GM06990 (cell line): ENCODE data around the gene COG7.

Experiments used
- DNase-seq: peaks from one replicate; pipeline ENCODE4 v3.0.0-alpha.2; 2011; ENCODE audit not compliant: insufficient read length; ENCODE audit errors: extremely low read depth
- H3K27me3 ChIP-seq: replicated peaks from 2 replicates; pipeline ENCODE4 v1.6.0; 2011; ENCODE audit warnings: low read length; ENCODE audit not compliant: control insufficient read depth, insufficient read depth
- H3K36me3 ChIP-seq: 2 replicates; pipeline ENCODE4 v1.5.1; 2011; ENCODE audit warnings: low read length; ENCODE audit not compliant: control insufficient read depth, insufficient read depth
- H3K4me3 ChIP-seq: replicated peaks from 2 replicates; pipeline ENCODE4 v1.5.1; 2011; ENCODE audit warnings: low read depth, mild to moderate bottlenecking, control low read depth, low read length
- CTCF ChIP-seq: IDR thresholded peaks from 2 replicates; pipeline ENCODE4 v1.5.1; 2011; ENCODE audit warnings: low read length, control low read depth, mild to moderate bottlenecking, inconsistent platforms; ENCODE audit not compliant: insufficient read depth, poor library complexity, severe bottlenecking

COG7 gene

GRCh38 chr16:23357761-23358290 is 95.2 kb downstream of the COG7 start:
- H3K4me3 ChIP-seq: no peak overlapping the region
- DNase-seq: no peak
- no peak for TF ChIP-seq CTCF
- no peaks in the 10 kb centered on the region for H3K27me3 ChIP-seq
- H3K36me3 ChIP-seq: no peaks in the 10 kb centered on the region

- no peaks in the 10 kb centered on the region for H3K27me3 ChIP-seq
- no peak for TF ChIP-seq CTCF
- H3K36me3 ChIP-seq: no peaks in the 10 kb centered on the region
- DNase-seq: no peak
- no peak overlapping the region for H3K4me3 ChIP-seq
These were observed 96.0 kb downstream of the COG7 start for GRCh38 chr16:23356941-23357340.

- Histone ChIP-seq H3K36me3 (no peaks in the 10 kb centered on the region), H3K27me3 (no peaks in the 10 kb centered on the region), H3K4me3 (no peak overlapping the region)
- DNase-seq: no peak
- no peak for TF ChIP-seq CTCF
These were observed 97.8 kb downstream of the COG7 start for GRCh38 chr16:23355106-23355670.

- Histone ChIP-seq H3K36me3 (no peaks in the 10 kb centered on the region), H3K4me3 (no peak overlapping the region), H3K27me3 (no peaks in the 10 kb centered on the region)
- no peak for TF ChIP-seq CTCF
- no peak for DNase-seq
These were observed 98.7 kb downstream of the COG7 start for GRCh38 chr16:23354246-23354645.

GRCh38 chr16:23353440-23353839 is 99.5 kb downstream of the COG7 start:
- H3K4me3 ChIP-seq: no peak overlapping the region
- no peak for DNase-seq
- no peaks in the 10 kb centered on the region for H3K36me3 ChIP-seq
- no peak for TF ChIP-seq CTCF
- no peaks in the 10 kb centered on the region for H3K27me3 ChIP-seq

GRCh38 chr16:23351360-23351759 is 101.6 kb downstream of the COG7 start:
- Histone ChIP-seq H3K36me3 (no peaks in the 10 kb centered on the region), H3K27me3 (no peaks in the 10 kb centered on the region), H3K4me3 (no peak overlapping the region)
- no peak for TF ChIP-seq CTCF
- no peak for DNase-seq
